GM18867 (cell line): ENCODE results near the gene EFCAB12.
"Not testable (repeated sequence)": the region's sequence is repeated elsewhere in the genome, so short reads cannot be mapped to it uniquely, and the experiment has no call there.

ENCODE experiments used
- ATAC-seq: cut with Tn5 transposase; IDR thresholded peaks from one replicate; pipeline ENCODE4 v1.9.1; 2021; ENCODE audit warnings: mild to moderate bottlenecking, moderate library complexity; ENCODE audit not compliant: unreplicated experiment

Gene EFCAB12

GRCh38 chr3:129399145-129399894 lies 29.1 kb downstream of the EFCAB12 start:
- ATAC-seq: peak; percentile 83

GRCh38 chr3:129398803-129399144 lies 29.7 kb downstream of the EFCAB12 start:
- ATAC-seq: no peak

DNA sequence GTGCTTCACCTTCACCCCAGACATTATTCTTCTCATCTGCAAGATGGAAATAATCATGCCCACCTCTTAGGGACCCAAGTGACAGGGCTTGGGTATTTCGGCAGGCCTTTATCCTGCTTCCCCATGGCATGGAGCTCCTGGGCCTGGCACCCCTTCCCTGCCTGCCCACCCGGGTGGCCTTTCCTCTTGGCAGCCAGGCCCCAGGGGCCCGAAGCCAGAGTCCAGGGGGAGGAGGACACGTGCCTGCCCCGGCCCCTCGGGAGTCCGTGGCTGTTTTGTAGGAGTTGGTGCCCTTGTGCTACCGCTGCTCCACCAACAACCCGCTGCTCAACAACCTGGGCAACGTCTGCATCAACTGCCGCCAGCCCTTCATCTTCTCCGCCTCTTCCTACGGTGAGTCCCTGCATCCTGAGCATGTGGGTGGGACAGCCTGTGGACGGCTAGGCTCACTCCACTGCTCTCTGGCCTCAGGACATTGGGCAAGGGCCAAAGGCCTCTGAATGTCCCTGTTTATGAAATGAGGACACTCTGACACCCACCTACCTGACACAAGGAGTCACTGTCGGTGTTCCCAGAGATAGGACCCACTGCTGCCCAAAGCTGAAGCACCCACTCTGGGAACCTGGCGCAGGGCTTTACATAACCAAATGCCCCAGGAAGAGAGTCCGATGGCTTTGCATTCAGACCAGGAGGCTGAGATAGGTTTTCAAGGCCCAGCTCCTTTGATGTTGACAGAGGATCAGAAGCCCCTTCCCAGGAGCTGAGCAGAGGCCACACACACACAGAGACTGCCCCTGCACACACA lies 34.5 kb downstream of the EFCAB12 start:
- ATAC-seq: not testable (repeated sequence)

GRCh38 chr3:129393271-129393670 lies 35.2 kb downstream of the EFCAB12 start:
- ATAC-seq: no peak

DNA sequence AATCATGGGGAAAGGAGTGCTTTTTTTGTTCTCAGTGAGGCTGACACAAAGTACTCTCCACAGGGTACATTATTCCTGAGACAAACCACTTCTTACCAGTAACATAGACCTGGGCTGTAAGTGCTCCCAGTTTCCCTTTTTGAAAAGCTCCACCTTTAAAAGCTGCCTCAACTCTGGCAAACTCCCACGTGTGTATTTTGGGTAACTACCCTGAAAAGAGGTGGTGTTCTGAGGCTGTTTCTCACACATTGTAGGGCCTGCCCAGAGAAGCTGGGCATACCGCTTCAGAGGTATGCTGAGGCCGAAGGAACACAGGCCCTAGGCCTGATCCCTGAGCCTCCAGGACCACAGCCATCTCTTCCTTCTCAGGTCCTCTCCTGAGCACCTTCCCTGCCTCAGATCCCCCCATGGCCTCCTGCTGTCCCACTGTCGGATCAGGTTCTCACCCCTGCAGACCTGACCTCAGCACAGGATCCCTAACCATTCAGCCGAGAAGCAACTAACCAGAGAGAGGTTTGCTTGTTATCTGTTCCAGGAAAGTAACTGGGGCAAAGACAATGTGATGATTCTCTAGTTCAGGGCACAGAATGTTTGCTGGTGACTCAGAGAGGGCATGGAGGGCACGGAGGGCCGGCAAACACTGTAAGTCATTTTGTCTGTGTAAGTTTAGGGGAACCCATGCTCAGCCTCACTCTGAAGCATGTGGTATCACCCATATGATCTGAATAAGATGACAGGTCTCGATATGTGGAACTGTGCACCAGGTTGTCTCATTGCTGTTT lies 36.1 kb downstream of the EFCAB12 start:
- not testable (repeated sequence) for ATAC-seq

- ATAC-seq: not testable (repeated sequence)
Observed at GRCh38 chr3:129391583-129391982, 36.9 kb downstream of the EFCAB12 start.

- ATAC-seq: no peak
Observed at GRCh38 chr3:129389572-129389937, 38.9 kb downstream of the EFCAB12 start.

DNA sequence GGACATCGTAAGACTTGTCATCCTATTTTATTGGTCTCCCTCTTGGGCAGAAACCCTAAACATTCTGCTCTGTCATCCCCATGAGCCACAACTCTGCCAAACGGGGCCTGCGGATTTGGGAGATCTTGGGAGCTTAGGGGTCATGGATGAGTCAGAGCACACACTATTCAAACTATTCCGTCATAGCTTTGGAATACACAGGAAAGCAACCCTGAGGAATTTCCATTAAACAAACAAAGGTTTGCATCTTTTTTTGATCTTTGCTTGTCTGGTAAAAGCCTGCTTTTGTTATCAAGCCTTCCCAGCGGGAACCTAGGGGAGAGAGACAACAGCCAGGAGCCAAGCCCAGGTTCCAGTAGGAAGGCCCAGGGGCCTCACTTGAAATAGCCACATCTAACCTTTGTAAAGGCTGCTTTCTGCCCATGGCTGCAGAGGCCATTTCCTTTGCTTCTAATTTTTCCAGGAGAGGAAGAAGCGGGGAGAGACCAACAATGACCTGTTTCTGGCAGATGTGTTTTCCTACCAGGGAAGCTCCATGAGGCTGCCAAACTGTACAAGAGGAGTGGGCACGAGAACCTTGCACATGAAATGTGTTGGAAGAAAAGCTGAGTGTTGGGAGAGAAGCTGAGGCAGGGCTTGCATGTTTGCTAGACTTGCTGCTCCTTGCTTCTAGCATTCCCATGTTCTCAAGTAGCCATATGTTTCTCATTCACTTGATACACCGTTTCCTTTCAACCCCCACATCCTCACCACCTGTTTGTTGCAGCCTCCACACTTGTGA lies 39.5 kb downstream of the EFCAB12 start:
- not testable (repeated sequence) for ATAC-seq

GRCh38 chr3:129387487-129387886 lies 40.9 kb downstream of the EFCAB12 start:
- no peak for ATAC-seq

DNA sequence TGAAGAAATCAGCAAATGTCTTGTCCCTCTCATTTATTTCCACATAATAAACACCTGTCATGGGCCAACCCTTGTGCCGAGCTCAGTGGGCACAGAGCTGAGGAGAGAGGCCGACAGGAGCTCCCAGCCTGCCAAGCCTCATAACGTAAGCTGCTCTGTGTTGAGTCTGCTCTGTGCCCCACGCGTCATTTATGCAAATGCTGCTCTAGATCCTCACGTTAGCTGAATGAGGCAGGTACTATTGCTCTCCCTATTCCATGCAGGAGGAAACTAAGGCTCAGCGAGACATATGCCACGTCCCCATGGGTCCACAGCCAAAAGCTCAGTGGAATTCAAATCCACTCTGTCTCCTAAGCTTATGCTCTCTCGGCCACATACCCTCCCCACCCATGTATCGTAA lies 41.5 kb downstream of the EFCAB12 start:
- ATAC-seq: no peak

GRCh38 chr3:129385507-129385906 lies 42.9 kb downstream of the EFCAB12 start:
- not testable (repeated sequence) for ATAC-seq

DNA sequence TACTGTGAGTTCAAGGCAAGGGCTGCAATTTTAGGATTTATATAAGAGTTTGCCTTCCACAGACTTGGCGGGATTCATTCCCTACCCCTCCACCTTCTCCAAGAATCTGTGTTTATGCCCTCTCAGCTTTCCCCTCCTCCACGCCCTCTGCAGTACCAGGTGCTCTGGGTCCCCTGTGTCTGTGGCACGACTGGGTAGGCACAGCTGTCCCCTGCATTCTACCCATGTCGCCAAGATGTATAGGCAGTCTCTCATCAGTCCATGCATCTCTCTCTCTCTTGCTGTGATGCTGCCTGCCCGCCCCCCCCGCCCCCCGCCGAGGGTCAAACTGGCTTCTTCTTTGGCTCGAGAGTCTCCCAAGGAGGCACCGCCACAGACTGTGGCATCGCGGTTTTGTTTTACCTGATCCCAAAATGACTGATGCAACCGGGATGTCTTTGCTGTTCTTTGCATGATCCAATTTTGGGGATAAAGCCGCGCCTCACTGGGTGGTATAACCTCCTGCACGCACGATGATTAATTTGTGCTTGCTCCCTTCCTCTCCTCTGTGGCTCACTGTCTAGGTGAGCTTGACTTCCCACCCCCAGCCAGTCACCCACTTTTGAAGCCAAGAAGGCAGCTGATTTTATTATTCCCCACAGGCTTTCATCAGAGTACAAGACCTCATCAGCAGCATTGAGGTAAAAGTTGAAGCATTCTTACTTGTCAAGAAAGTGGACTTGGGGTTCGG lies 43.7 kb downstream of the EFCAB12 start:
- no peak for ATAC-seq

DNA sequence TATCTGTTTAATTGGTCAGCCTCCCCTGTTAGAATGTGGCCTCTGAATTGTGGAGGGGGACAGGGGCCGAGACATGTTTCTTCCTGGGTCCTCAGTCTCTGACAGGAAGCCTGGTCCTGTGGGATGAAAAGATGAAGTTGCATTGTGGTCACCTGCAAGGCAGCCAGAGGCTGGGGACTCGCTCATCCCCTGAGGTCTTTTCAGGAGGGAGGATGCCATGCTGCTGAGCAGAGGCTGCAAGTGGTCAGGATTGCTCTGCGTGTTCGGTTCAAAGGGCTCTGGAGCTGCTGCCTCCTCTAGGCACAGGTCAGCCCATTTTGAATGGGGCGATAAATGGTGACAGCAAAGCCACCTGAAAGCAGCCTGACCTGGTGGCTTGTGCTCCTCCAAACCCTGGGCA lies 44.3 kb downstream of the EFCAB12 start:
- not testable (repeated sequence) for ATAC-seq

DNA sequence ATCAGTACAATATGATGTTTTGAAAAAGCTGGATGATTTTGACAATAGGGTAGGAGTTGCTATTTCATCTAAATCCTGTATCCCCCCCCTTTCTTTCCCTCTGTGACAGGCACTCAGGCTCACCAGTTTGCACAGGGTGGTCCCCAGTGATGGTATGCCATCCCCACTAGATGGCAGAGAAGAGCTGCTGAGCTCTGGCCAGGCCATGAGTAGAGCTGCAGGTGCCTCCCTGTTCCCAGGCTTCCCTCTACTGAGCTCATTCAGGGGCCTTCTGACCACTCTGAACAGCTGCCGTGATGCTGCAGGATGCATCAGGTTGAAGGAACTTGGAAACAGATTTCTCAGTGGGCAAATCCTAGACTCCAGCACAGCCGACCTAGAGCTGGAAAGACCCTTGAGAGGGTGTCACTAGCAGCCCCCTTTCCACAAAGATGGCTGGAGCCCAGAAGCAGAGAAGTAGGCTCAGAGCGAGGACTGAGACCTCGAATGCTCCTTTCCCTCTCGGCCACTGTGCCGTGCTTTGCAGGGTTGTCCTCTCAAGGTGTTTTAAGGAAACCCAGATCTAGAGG lies 45.1 kb downstream of the EFCAB12 start:
- peak; percentile 86 for ATAC-seq

DNA sequence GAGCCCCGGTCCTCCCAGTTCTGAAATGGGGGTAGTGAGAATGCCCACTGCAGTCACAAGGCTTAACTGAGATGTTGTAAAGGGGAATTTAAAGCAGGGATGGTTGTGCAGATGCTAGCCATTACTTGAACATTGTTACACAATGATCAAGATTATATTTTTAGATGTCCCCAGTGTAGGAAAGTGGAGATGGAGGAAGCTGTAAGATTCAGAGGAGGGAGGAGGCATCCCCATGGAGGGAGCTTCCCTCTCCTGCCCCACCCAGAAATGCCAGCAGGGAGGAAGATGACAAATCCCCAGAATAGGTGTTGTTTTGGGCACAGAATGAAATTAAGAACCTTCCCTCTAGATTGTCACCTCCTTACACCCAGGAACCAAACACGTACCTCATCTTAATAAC lies 46.1 kb downstream of the EFCAB12 start:
- ATAC-seq: no peak

- ATAC-seq: no peak
Observed at GRCh38 chr3:129379582-129380358, 48.7 kb downstream of the EFCAB12 start.

- ATAC-seq: no peak
Observed at GRCh38 chr3:129378949-129379348, 49.5 kb downstream of the EFCAB12 start.

DNA sequence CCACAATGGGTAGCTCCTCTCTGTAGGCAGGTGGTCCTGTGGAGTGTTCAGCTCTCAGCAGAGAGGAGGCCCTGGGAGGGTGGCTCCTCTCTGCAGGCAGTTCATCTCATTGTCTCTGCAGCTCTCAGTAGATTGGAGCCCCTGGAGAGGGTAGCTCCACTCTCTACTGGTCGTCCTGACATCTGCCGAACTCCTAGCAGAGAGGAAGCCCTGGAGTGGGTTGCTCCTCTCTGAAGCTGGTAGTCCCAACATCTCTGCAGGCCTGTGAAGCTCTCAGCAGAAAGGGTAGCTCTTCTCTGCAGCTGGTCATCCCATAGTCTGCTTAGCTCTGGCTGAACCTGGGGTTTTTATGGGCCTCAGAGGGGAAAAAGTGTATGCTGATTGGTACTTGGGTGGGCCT lies 50.8 kb downstream of the EFCAB12 start:
- no peak for ATAC-seq

DNA sequence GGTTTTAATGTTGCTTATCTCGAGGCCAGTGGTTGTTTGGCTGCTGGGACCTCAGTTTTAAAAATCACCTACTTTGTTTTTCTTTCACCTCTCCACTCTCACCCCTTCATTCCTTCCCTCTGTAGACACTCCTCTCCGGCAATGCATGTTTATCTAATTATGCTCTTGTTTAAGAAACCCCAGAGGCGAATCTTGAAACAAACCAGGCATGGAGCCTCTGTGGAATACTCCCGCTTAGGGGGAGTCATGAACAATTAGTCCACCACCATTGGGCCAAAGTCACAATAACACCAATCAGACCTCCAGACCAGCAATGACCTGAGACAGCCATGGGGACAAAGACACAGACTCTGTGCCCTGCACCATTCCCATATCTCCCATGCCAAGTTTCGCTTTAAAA lies 53.3 kb downstream of the EFCAB12 start:
- no peak for ATAC-seq
